MM.1S (cell line): Measurements from ENCODE around the gene SNTA1.

Experiments
- DNase-seq: peaks from one replicate; pipeline ENCODE4 v3.0.0-alpha.2; 2015
- H2AFZ ChIP-seq: fragments of 300-600 bp; sonication (generic); 2 replicates; pipeline ENCODE4 v1.6.0; 2016; ENCODE audit warnings: antibody characterized with exemption, low read length
- H3F3A ChIP-seq: fragments of 300-600 bp; sonication (generic); 2 replicates; pipeline ENCODE4 v1.6.1; 2016; ENCODE audit warnings: mild to moderate bottlenecking, antibody characterized with exemption, low read length, moderate library complexity, mixed read lengths; ENCODE audit not compliant: insufficient read depth
- H3K27ac ChIP-seq: fragments of 300-600 bp; sonication (generic); 2 replicates; pipeline ENCODE4 v1.5.1; 2016; ENCODE audit warnings: mild to moderate bottlenecking, low read length
- H3K27me3 ChIP-seq: fragments of 300-600 bp; sonication (generic); replicated peaks from 2 replicates; pipeline ENCODE4 v1.6.0; 2016; ENCODE audit warnings: low read length; ENCODE audit not compliant: insufficient read depth
- H3K36me3 ChIP-seq: fragments of 300-600 bp; sonication (generic); replicated peaks from 2 replicates; pipeline ENCODE4 v1.6.1; 2016; ENCODE audit warnings: mild to moderate bottlenecking, low read length, mixed read lengths; ENCODE audit not compliant: insufficient read depth
- H3K4me1 ChIP-seq: fragments of 300-600 bp; sonication (generic); 2 replicates; pipeline ENCODE4 v1.6.1; 2016; ENCODE audit warnings: low read length, mixed read lengths
- H3K4me2 ChIP-seq: fragments of 300-600 bp; sonication (generic); 2 replicates; pipeline ENCODE4 v1.6.0; 2016; ENCODE audit warnings: low read depth, low read length
- H3K4me3 ChIP-seq: fragments of 300-600 bp; sonication (generic); 2 replicates; pipeline ENCODE4 v1.5.1; 2016; ENCODE audit warnings: low read length, mixed read lengths
- H3K79me2 ChIP-seq: fragments of 300-600 bp; sonication (generic); 2 replicates; pipeline ENCODE4 v1.6.1; 2016; ENCODE audit warnings: mixed run types, low read length, mixed read lengths
- H3K9ac ChIP-seq: fragments of 300-600 bp; sonication (generic); 2 replicates; pipeline ENCODE4 v1.6.1; 2016; ENCODE audit warnings: low read length, mixed read lengths
- H3K9me2 ChIP-seq: fragments of 300-600 bp; sonication (generic); replicated peaks from 2 replicates; pipeline ENCODE4 v1.6.1; 2016; ENCODE audit warnings: mild to moderate bottlenecking, low read length, mixed read lengths; ENCODE audit not compliant: insufficient read depth
- H3K9me3 ChIP-seq: fragments of 300-600 bp; sonication (generic); replicated peaks from 2 replicates; pipeline ENCODE4 v1.6.1; 2016; ENCODE audit warnings: mild to moderate bottlenecking, low read length, mixed read lengths; ENCODE audit not compliant: insufficient read depth
- H4K20me1 ChIP-seq: fragments of 300-600 bp; sonication (generic); 2 replicates; pipeline ENCODE4 v1.6.1; 2016; ENCODE audit warnings: mild to moderate bottlenecking, low read length, moderate library complexity, mixed read lengths; ENCODE audit not compliant: insufficient read depth
- EZH2 ChIP-seq: fragments of 300-600 bp; sonication (generic); optimal IDR thresholded peaks from 2 replicates; pipeline ENCODE3; 2017; ENCODE audit warnings: low read depth, mild to moderate bottlenecking, antibody characterized with exemption, low read length, mixed read lengths
- EZH2phosphoT487 ChIP-seq: fragments of 300-600 bp; sonication (generic); IDR thresholded peaks from 2 replicates; pipeline ENCODE4 v1.6.1; 2018; ENCODE audit warnings: antibody characterized with exemption, low read length
- TF ChIP-seq, protein P1 (sequence below): fragments of 300-600 bp; sonication (generic); IDR thresholded peaks from 2 replicates; pipeline ENCODE4 v1.5.1; 2016; ENCODE audit warnings: antibody characterized with exemption, low read length, mixed read lengths

SNTA1 gene

GRCh38 chr20:33407796-33408195 is 35.8 kb downstream of the SNTA1 start:
- Histone ChIP-seq H3K4me3 (no peak overlapping the region), H3K79me2 (no peaks in the 10 kb centered on the region), H3K36me3 (no peaks in the 10 kb centered on the region), H3K27me3 (no peaks in the 10 kb centered on the region), H3K4me1 (no peaks in the 10 kb centered on the region), H3K9ac (no peak overlapping the region), H3F3A (no peaks in the 10 kb centered on the region), H3K27ac (no peak overlapping the region), H3K9me3 (no peaks in the 10 kb centered on the region), H3K4me2 (no peak overlapping the region), H2AFZ (no peak overlapping the region), H4K20me1 (no peaks in the 10 kb centered on the region), H3K9me2 (no peaks in the 10 kb centered on the region)
- no peak for TF ChIP-seq EZH2phosphoT487
- no peak for TF ChIP-seq EZH2
- TF ChIP-seq, protein P1, sequence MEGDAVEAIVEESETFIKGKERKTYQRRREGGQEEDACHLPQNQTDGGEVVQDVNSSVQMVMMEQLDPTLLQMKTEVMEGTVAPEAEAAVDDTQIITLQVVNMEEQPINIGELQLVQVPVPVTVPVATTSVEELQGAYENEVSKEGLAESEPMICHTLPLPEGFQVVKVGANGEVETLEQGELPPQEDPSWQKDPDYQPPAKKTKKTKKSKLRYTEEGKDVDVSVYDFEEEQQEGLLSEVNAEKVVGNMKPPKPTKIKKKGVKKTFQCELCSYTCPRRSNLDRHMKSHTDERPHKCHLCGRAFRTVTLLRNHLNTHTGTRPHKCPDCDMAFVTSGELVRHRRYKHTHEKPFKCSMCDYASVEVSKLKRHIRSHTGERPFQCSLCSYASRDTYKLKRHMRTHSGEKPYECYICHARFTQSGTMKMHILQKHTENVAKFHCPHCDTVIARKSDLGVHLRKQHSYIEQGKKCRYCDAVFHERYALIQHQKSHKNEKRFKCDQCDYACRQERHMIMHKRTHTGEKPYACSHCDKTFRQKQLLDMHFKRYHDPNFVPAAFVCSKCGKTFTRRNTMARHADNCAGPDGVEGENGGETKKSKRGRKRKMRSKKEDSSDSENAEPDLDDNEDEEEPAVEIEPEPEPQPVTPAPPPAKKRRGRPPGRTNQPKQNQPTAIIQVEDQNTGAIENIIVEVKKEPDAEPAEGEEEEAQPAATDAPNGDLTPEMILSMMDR = no peak
- no peak for DNase-seq

GRCh38 chr20:33407251-33407650 is 36.3 kb downstream of the SNTA1 start:
- no peaks in the 10 kb centered on the region for H4K20me1 ChIP-seq
- H2AFZ ChIP-seq = no peak overlapping the region
- H3K36me3 ChIP-seq = no peaks in the 10 kb centered on the region
- no peak overlapping the region for H3K27ac ChIP-seq
- H3K4me3 ChIP-seq = no peak overlapping the region
- H3K27me3 ChIP-seq = no peaks in the 10 kb centered on the region
- no peak for DNase-seq
- no peak overlapping the region for H3K9ac ChIP-seq
- TF ChIP-seq EZH2phosphoT487 (no peak), EZH2 (no peak)
- TF ChIP-seq, protein P1 = no peak
- H3F3A ChIP-seq = no peaks in the 10 kb centered on the region
- no peaks in the 10 kb centered on the region for H3K9me3 ChIP-seq
- H3K4me2 ChIP-seq = no peak overlapping the region
- H3K9me2 ChIP-seq = no peaks in the 10 kb centered on the region
- no peaks in the 10 kb centered on the region for H3K4me1 ChIP-seq
- H3K79me2 ChIP-seq = no peaks in the 10 kb centered on the region

DNA sequence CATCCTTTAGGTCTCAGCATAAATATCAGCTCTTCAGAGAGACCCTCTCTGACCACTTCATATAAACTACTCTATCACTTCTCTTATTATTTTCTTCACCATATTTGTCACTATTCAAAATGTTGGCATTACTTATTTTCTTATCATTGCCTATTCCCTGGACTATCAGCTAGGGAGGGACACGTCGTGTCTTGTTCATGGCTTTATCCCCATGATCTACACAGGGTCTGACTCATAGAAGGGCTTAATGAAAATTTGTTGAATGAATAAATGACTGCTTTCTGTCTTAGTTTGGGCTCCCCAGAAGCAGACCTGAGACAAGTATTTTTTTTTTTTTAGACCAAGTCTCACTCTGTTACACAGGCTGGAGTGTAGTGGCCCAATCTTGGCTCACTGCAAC is 39.3 kb downstream of the SNTA1 start:
- TF ChIP-seq, protein P1 = no peak
- no peak for TF ChIP-seq EZH2
- no peak for TF ChIP-seq EZH2phosphoT487
- no peak overlapping the region for H3K9ac ChIP-seq
- no peaks in the 10 kb centered on the region for H3K36me3 ChIP-seq
- no peaks in the 10 kb centered on the region for H3K9me2 ChIP-seq
- no peaks in the 10 kb centered on the region for H3K9me3 ChIP-seq
- H3K4me1 ChIP-seq = 0 out of 2 replicates have a peak, but pooled peaks cover 4% of the 10 kb centered on the region
- H3F3A ChIP-seq = no peaks in the 10 kb centered on the region
- H3K4me2 ChIP-seq = no peak overlapping the region
- H3K27me3 ChIP-seq = no peaks in the 10 kb centered on the region
- DNase-seq = no peak
- no peak overlapping the region for H3K27ac ChIP-seq
- no peak overlapping the region for H2AFZ ChIP-seq
- H3K4me3 ChIP-seq = no peak overlapping the region
- no peaks in the 10 kb centered on the region for H4K20me1 ChIP-seq
- peaks cover 21% of the 10 kb centered on the region for H3K79me2 ChIP-seq
